ENCODE measurements around the gene TBC1D22A.

GRCh38 chr22:46824344-46824909, 62.0 kb downstream of the TBC1D22A start:
- no peak for TF ChIP-seq CTCF (IDR thresholded peaks at IDR 0.05 in 2 of 3, conservative IDR thresholded peaks at IDR 0.05 in 1 of 3; ENCODE audit: insufficient read depth in 2 of 3, low read depth in 1 of 3, low read length in 3 of 3)
- no peak for TF ChIP-seq ZNF407 (IDR thresholded peaks at IDR 0.05; ENCODE audit: low read depth)
- no peak for TF ChIP-seq PATZ1 (CRISPR knock-in tag; IDR thresholded peaks at IDR 0.05; ENCODE audit: borderline replicate concordance)
- TF ChIP-seq HMG20B (CRISPR knock-in tag; IDR thresholded peaks at IDR 0.05): no peak
- no peak for TF ChIP-seq NONO (IDR thresholded peaks at IDR 0.05; ENCODE audit: low read depth in 2 of 2, low read length in 1 of 2)
- no peak for TF ChIP-seq PKNOX1 (IDR thresholded peaks at IDR 0.05)
- no peak for TF ChIP-seq ZNF384 (IDR thresholded peaks at IDR 0.05; ENCODE audit: low read depth, low read length)
- TF ChIP-seq ZKSCAN8 (CRISPR knock-in tag; IDR thresholded peaks at IDR 0.05): no peak

All from K562 (cell line).